HG03064 (cell line): Measurements from ENCODE around the gene ATP5F1C.
"Not testable (repeated sequence)": the region's sequence is repeated elsewhere in the genome, so short reads cannot be mapped to it uniquely, and the experiment has no call there.

Experiments
- ATAC-seq: cut with Tn5 transposase; IDR thresholded peaks from one replicate; pipeline ENCODE4 v1.9.1; 2021; ENCODE audit warnings: low read depth; ENCODE audit not compliant: unreplicated experiment

Gene ATP5F1C

GRCh38 chr10:7792541-7792940 is 4.6 kb downstream of the ATP5F1C start:
- no peak for ATAC-seq

DNA sequence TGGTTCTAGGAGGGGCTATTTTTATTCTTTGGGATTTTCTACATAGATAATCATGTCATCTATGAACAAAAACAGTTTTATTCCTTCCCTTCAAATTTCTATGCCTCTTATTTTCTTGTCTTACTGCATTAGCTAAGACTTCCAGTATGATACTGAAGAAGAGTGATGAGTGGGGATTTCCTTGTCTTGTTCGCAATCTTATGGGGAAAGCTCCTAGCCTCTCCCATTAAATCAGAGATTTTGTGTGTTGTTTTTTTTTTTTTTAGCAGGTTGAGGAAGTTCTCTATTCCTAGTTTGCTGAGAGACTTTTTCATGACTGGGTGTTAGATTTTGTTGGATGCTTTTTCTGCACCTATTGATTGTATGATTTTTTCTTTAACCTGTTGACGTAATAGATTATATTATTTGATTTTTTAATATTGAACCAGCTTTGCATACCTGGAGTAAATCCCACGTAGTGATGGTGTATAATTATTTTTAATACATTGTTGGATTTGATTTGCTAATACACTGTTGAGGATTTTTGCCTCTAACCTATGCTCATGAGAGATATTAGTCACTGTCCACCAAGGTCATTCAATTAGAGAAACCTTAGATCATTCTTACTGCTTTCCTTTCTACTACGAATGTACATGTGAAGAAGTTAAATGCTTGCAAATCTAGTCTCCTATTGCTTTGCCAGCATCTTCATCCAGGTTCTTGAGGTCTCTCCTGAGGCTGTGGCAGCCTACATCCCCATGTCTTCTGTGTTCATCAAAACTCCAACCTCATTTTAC is 6.5 kb downstream of the ATP5F1C start:
- no peak for ATAC-seq

GRCh38 chr10:7795605-7796004 is 7.6 kb downstream of the ATP5F1C start:
- no peak for ATAC-seq

GRCh38 chr10:7797582-7797981 is 9.6 kb downstream of the ATP5F1C start:
- no peak for ATAC-seq

DNA sequence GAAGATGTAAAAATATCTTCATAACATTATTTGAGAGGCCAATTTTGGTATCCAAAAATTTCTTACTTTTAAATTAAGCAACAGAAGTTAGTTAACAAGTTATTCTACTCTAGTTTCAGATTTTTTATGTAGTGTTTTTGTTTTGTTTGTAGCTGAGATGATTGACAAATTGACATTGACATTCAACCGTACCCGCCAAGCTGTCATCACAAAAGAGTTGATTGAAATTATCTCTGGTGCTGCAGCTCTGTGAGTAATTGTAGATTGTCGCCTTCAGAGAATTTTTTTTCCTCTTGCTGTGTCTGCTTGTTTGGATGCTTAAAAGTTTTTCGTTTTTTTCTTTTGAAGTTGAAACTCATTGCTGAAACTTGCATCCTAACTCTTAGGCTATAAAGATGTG is 14.6 kb downstream of the ATP5F1C start:
- ATAC-seq, result no peak

- ATAC-seq, result no peak
Measured at GRCh38 chr10:7804216-7804615, 16.2 kb downstream of the ATP5F1C start.

DNA sequence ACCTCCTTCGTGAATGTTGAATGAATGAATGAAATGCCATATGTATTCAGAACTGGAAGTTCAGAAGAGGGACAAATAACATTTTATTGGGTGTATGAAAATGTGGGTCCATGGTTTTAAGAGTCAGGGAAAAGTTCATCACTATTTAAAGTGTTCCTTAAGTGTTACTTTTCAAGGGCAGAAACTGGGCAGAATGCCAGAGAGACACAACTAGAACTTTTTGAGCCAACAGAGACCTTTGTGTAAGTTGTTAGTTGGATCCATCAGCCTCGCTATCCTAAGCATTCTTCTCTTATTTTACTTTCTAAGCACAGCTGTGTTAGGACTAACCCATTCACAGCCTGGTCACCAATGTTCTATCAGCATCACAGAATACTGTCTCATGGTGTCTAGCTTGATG is 16.8 kb downstream of the ATP5F1C start:
- no peak for ATAC-seq

GRCh38 chr10:7808686-7809267 is 20.8 kb downstream of the ATP5F1C start:
- no peak for ATAC-seq

DNA sequence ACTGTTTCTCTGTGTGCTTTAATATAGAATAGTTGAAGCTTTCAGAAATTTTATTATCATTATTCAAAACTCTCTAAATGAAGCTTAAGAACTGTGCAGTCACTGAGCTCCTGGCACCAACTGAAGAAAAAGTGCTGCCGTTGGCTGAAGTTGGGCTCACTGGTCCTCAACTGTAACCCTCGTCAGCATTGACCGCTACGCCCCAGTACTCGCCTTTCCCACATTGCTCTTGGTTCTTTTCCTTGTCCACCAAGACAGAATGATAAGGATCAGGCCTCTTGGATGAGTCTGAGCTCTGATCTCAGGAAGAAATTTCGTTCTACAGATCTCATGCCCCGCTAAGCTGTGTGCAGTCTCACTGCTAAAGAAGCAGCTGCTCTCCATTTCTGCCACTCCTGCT is 22.5 kb downstream of the ATP5F1C start:
- no peak for ATAC-seq

DNA sequence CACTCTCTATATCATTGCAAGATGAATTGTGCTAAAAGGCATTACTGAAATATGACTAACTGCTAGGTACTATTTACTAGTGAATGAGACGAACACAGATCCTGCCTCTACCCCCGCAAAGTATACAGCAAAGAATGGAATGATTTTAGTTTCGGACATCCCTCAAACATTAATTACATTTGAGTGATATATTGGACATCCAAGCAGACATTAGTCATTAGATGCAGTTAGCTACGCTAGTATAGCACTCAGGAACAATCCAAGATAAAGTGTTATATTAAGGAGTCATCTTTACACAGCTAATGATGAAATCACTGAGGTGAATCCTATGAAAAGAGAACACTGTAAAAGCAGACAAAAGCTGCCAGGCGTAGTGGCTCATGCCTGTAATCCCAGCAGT is 23.0 kb downstream of the ATP5F1C start:
- no peak for ATAC-seq

- ATAC-seq, result not testable (repeated sequence)
Measured at GRCh38 chr10:7811743-7812142, 23.8 kb downstream of the ATP5F1C start.

DNA sequence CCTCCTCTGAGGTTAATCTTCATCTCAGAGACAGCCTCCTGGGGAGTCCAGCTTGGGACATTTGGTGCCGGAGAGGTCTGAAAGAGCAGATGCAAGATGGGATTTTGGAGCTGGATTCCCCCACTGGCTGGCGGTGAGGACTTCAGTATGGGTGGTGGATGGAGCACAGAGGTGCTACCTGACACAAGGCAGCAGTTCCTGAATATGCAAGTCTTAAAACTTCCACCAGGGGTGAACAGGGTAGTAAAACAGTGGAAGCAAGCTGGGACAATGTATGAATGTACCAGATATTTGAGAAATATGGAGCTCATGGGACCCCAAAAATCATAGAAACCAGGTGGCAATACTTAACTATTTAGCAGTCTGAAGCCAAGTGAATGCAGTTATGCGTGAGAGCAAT is 25.5 kb downstream of the ATP5F1C start:
- ATAC-seq, result no peak

DNA sequence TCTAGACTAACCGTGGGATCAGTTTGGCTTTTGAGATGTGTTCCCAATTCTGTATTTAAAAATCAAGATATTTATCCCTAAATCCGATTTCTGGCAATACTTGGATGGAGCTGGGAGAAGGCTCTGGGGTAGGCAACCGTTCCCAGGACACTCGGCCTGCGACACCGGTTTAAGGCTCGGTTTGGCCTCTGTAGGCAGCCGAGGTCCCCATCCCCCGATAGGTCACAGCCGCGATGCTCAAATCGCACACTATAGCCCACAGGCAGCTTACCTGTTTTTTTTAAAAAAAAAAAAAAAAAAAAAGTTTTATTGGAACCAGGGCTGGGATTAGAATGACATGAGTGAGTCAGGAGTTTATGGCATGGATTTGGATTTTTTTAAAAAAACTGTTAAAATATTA is 29.6 kb downstream of the ATP5F1C start:
- ATAC-seq, result no peak

GRCh38 chr10:7817984-7818294 is 30.0 kb downstream of the ATP5F1C start:
- ATAC-seq, result peak; percentile 0

DNA sequence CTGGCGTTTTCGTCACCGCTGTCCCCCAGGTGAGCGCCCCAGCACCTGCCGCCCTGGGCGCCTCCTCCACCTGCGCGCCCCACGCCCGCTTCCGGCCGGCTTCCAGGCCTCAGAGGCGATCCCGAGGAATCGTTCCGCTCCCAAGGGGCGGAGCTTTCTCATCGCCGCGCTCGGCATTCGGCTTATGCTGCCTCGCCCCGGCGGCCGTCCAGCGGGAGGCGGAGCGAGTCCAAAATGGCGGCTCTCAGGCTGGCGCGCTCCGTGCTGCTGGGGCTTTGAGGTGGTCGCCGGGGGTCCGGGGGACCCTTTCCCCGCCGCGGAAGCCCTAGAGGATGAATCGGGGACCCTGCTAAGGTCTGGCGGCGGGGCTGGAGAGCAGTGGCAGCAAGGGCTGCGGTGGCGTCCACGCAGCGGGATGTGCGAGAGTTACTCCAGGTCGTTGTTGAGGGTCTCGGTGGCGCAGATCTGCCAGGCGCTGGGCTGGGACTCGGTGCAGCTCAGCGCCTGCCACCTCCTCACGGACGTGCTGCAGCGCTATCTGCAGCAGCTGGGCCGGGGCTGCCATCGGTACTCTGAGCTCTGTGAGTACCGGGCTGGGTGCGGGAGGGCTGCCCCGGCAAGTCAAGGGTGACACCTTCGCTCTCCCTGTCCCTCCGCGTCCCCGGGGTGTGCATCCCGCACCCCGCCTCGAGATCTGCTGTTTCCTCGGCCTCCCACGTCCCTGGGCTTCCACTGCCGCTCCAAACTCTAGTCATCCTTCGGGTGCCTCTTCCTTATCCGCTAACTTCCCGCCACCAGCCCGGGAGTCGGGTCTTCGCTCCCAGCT is 30.5 kb downstream of the ATP5F1C start, which contains the start of gene TAF3:
TAF3 (plus strand) TSS at position 211 of the 826 bp plus-strand sequence; CDS start at position 416, 205 bp downstream.
- ATAC-seq, result peak; percentile 86

DNA sequence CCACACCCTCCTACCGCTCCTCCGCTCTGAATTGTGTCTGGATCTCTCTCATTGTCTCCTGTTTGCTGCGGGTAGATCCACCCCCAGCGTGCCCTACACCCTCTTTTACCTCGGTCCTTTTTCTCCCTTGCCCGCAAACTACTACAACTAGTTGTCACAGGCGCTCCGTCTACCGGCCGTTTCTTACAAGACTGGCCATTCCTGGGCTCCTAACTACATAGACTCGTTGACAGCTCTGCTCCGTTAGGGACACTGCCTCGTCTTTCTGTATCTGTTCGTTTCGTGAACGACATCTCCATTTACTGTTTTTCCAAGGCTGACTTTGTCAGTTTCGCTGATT is 31.1 kb downstream of the ATP5F1C start:
- ATAC-seq, result peak; percentile 54

DNA sequence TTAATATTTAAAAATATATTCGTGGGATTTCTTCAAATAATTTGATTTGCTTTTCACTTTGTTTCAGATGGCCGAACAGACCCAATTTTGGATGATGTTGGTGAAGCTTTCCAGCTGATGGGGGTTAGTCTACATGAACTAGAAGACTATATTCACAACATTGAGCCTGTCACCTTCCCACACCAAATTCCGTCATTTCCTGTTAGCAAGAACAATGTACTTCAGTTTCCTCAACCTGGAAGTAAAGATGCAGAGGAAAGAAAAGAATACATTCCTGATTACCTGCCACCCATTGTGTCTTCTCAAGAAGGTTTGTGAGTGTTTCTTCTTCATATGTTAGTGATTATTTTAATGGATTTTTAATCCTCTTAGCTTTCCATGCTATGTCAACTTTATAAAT is 36.3 kb downstream of the ATP5F1C start:
- ATAC-seq, result no peak

DNA sequence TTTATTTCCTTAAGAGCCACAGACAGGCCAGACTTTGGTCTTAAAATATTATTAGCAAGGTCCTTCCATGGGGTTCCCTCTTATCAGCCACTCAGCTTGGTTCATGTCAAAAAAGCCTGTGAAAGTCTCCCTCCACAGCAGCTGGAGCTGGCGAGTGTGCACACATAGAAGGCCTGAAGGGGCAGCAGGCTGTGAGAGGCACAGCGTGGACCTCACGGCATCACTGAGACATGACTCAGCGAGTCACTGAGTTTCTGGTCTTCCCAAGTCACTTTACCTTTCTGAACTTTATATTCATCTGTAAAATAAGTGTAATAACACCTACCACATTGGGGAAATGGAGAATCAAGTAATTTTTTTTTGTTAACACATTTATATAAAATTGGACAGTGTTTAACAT is 39.0 kb downstream of the ATP5F1C start:
- no peak for ATAC-seq

GRCh38 chr10:7829289-7829834 is 41.4 kb downstream of the ATP5F1C start:
- ATAC-seq, result no peak

DNA sequence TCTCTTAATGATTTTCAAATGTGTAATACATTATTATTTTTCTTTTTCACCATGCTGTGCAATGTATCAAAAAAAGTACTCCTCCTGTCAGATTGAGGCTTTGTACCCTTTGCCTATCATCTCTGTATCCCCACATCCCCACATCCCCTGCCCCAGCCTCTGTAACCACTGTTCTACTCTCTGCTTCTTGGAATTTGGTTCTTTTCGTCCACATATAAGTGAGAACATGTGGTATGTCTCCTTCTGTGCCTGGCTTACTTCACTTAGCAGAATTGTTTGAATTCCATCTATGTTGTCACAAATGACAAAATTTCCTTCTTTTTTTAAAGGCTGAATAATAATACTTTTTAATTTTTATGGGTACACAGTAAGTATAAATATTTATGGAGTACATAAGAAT is 44.1 kb downstream of the ATP5F1C start:
- ATAC-seq, result no peak

DNA sequence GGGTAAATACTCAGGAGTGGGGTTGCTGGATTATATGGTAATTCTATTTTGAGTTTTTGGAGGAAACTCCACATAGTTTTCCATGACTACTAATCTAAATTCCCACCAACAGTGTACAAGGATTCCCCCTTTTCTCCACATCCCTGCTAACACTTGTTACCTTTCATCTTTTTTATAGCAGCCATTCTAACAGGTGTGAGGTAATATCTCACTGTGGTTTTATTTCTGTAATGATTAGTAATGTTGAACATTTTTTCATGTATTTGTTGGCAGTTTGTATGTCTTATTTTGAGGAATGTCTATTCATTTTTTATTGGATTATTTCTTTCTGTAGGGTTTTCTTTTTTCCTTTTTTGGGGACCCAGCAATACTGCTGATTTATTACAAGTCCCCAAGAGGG is 45.2 kb downstream of the ATP5F1C start:
- no peak for ATAC-seq
